ENCODE data around the gene RRN3.
"Not testable (repeated sequence)": the region's sequence is repeated elsewhere in the genome, so short reads cannot be mapped to it uniquely, and the experiment has no call there.

The RRN3 gene, protein sequence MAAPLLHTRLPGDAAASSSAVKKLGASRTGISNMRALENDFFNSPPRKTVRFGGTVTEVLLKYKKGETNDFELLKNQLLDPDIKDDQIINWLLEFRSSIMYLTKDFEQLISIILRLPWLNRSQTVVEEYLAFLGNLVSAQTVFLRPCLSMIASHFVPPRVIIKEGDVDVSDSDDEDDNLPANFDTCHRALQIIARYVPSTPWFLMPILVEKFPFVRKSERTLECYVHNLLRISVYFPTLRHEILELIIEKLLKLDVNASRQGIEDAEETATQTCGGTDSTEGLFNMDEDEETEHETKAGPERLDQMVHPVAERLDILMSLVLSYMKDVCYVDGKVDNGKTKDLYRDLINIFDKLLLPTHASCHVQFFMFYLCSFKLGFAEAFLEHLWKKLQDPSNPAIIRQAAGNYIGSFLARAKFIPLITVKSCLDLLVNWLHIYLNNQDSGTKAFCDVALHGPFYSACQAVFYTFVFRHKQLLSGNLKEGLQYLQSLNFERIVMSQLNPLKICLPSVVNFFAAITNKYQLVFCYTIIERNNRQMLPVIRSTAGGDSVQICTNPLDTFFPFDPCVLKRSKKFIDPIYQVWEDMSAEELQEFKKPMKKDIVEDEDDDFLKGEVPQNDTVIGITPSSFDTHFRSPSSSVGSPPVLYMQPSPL

DNA sequence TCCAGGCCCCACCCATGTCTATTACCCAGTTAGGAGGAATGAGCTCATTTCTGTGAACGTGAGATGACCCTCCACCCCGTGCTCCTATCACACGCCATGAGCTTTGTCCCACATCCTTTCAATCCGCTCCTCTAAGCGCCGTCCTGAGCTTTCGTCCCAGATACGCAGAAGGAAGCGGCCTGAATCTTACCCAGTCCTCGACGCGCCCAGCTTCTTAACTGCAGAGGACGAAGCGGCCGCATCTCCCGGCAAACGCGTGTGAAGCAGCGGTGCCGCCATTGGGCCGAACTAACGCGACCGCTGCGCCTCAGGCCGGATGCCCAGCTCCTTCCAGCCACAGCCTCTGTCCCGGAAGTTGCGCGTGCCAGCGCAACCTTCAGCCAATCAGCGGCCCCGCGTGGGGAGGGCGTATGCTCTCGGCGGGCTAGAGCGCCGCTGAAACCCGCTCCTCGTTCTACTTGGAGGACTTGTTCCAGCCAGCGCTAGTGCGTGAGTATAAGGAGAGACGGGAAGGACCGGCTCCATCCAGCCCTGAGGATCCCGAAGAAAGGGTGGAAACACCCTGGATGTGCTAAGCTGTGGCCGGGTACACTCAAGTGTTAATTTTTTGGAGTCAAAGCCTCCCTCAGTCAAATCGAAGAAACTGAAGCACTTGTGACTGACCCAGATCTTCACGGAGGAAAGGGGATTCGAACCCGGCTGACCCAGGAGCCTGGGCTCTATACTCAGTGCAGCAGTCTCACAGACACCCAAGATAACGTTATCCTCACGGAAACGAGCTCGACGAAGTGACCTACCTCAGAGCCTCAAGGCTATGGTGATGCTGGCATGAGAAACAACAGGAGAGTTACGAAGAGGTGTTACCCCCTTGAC, at the start of gene RRN3:
Gene RRN3, minus strand, starts transcription at position 318 of the 873 bp plus-strand sequence. Its CDS starts 39 bp downstream, at position 279.
- peak; percentile 93 for DNase-seq (ENCODE audit: low spot score)

DNA sequence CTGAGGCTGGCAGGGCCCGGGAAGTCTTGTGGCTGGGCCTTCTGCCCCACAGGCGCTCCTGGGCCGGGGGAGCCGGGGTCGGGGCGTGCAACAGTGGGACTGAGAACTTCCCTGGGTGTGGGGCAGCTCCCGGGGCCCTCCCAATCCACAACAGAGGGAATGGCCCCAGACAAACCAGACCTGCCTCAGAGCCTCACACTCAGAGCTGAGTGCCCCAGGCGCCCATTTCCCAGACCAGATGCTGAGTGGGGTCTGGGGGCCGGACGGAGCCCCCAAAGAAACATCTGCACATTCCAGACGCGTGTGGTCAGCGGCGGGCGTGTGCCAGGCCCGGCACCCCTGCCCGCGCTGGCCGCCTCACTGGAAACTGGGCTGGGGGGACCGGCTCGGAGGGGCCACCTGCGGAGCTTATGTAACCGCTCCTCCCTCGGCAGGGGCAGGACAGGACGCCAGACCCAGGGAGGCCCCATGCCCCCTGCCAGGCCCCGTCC, 49.6 kb upstream of the RRN3 start:
- not testable (repeated sequence) for DNase-seq (ENCODE audit: low spot score)

DNA sequence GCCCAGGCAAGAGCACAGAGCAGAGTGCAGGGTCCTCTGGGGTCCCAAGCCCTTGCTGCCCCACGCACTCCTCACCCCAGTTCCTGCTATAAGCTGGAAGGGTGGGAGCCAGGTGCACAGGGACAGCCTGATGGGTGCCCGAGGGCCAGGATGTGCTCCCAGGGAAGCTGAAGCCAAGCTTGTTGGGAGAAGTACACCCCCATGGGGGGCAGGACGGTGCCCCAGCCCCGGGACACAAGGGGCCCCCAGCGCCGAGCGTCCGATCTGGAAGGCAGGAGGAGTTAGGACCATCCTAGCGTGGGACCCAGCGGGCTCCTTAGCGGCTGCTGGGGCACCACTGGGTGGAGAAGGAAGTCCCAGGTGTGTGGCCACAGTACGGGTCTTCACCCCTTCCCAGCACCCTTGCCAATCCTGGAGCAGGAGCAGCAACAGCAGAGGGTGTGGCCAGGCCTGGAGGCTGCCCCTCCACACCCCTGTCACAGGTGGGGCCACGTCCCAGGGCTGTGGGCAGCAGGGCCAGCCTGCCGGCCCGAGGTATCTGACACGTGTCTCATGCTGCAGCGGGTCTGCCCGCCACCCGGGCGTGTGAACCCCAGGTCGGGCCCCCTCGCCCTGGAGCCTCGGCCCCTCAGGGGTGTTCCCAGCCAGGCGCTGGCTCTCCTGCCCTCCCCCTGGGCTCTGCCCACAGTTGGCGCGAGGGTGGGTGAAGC, 49.0 kb upstream of the RRN3 start:
- DNase-seq (ENCODE audit: low spot score), result not testable (repeated sequence)

DNA sequence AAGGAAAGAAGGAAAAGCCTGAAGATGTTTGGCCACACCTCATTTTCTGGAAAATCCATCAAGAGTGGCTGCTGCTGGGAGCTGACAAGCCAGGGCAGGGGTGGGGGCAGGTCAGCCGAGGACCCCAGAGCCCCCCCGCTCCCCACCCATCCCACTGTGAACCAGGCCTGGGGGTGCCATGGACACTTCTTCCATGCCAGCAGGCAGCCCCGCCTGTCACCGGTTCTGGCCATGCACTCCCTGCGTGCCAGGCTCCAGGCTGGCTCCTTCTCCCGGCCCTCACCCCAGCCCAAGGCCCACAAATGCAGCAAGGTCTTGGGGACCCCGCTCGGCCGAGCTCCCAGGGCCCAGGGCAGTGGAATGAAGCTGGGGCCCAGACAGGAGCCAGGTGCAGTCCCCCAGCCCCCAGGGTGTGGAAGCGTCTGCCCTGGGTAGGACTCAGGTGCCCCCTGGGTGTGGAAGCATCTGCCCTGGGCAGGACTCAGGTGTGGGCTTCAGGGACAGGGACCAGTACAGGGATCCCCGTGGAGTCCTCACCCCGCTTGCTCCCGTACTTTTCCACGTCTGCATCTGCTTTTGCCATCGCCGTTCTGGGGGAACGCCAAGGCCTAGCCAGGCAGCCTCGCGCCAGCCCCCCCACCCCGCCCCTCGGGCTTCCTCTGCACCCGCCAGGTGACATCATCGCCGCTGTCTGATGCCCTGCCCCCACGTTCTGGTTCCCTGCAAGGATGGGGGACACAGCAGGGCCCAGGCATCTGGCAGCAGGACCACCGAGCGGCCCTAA, 48.2 kb upstream of the RRN3 start:
- DNase-seq (ENCODE audit: low spot score), result not testable (repeated sequence)

DNA sequence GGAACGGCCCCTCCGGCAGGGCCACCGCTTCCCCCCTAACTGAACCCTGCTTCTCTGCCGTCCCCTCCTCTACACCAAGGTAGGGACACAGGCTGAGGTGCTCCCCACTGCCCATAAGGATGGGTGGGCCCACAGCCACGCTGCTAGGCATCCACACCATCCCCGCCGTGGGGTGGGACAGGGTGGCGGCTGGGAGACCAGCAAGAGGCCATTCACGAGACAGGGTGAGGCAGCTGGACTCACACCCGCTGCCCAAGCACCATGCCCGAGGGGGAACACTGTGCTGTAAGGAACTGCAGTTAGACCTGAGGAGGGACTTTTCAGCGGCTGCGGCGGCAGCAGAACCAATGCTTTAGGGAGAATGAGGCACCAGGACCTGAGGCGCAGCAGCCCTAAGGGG, 47.5 kb upstream of the RRN3 start:
- no peak for DNase-seq (ENCODE audit: low spot score)

DNA sequence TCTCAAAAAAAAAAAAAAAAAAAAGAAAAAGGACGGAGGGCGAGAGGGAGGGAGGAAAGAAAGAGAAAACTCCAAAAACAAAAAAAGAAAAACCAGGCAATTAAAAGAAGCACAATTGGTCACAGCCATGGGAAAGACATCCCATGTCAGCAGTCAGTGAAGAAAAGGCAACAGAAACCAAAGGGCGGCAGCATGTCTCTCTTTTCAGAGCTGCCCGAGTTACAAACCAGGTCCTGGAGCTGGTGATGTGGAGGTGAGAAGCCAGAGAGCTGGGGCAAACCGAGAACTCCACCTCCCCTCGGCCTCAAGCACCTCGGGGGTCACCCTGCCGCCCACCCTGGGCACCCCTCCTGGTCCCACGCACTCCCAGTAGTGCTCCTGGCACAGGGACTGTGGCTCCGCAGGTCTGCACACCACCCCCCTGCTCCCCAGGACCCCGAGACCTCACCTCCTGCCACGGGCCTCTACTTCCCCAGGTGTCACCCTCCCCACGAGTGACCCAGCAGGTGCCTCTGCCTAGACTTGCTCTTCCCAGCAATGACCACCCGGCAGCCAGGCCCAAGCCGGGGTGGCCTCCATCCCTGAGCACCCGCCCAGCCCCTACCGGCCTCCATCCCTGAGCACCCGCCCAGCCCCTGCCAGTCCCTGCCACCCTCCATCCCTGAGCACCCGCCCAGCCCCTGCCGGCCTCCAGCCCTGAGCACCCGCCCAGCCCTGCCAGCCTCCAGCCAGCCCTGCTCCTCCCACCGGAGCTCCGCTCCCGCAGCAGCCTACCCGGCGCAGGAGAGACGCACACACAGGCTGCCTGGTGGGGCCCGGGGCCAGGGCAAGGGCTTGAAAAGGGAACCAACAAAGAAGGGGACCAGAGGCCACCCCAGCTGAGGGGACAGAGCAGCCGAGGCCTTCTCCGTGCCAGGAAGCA, 46.6 kb upstream of the RRN3 start:
- not testable (repeated sequence) for DNase-seq (ENCODE audit: low spot score)

DNA sequence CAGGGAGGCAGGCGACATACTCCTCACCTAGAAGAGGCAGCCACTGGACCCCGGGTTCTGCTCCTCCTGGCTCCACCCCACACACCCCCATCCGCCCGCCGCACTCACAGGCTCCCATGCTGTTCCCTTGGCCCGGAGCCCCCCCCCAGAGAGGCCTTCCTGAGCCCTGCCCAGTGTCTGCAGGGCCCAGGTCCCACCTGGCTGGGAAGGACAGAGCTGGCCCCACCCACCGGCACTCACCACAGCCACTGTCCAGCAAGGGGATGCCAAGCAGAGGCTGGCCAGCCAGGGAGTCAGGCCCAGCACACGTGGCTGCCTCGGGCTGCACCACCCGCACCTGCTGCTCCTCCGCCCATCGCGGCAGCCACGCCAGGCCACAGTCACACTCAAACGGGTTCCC, 43.4 kb upstream of the RRN3 start:
- not testable (repeated sequence) for DNase-seq (ENCODE audit: low spot score)

DNA sequence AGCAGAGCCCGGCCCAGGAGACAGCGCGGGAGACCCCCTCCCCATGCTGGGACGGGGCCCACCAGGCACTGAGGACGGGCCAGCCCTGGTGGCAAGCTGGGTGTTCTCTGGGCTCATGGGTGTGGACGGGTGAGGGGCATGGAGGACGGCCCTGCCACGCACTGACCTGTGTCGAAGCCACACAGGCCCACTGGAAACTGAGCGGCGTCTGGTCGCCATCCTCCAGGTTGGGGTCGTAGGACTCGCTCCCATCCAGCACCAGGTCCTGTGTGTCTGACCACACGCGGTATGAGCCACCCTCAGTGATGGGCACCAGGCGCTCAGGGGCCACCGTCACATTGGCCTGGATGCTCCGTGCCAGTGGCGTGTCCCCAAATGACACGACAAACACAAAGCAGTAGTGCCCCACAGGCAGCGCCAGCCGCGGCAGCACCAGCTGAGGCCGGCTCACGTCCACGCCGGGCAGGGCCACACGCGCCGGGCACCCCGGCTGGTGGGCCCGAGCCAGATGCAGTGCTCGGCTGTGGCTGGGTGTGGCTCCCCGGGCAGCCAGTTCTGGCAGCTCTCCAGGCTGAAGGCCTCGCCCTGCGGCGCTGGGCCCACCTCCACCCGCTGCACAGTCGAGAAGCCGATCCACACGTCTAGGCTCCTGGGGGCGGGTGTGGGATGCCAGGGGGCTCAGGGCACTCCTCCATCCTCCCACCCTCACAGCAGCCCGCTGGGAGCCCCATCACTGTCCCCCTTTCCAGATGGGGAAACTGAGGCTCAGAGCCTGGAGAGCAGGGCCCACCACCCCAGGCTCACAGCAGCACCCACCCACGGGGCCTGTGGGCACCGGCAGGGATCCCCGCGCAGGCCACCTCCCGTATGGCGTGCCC, 41.6 kb upstream of the RRN3 start:
- not testable (repeated sequence) for DNase-seq (ENCODE audit: low spot score)

DNA sequence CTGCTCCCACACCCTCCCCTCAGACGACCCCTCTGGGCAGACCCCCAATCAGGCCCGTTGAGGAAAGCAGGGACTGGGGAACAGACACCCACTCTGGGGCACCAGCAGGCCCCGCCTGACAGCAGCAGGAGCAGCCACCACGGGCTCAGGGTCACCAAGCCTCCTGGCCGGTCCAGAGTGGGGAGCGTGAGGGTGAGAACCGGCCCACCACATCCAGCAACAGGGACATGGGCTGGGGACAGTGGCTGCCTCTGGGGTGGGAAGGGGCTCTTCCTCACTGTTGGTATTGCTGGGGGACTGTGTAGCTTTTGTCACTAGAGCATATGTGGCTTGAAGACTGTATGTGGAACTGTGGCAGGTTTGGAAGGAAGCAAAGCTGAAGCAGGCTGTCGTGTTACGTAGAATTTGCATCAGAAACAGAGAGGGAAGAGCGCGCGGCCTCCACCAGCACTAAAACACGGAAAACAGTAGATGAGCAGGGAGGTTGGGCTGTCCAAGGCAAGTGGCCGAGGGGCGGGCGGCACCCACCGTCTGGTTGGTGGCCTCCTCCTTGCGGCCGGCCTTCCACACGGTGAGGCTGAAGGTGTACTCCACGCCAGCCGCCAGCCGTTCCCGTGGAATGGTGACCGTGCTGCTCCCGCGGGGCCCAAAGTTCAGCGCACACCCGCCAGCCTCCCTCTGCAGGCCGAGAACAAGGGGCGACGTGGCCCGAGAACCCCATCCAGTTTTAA, 40.8 kb upstream of the RRN3 start:
- not testable (repeated sequence) for DNase-seq (ENCODE audit: low spot score)

DNA sequence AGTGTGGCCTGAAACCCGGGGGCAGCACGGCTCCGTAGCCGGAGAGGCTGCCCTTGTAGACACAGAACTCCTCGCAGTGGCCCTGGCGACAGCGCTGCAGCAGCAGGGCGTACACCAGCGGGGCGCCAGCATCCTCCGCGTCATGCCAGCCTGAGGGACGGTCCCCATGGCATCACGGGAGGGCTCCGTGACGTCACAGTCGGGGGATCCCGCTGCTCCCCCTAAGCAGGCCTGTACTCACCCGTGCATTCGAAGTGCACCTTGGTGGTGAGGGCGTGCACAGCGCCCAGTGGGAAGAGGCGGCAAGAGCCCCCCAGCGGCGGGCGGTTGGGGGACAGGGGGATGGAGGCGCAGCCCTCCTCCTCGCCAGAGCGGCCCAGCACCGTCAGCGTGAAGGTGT, 39.5 kb upstream of the RRN3 start:
- not testable (repeated sequence) for DNase-seq (ENCODE audit: low spot score)

DNA sequence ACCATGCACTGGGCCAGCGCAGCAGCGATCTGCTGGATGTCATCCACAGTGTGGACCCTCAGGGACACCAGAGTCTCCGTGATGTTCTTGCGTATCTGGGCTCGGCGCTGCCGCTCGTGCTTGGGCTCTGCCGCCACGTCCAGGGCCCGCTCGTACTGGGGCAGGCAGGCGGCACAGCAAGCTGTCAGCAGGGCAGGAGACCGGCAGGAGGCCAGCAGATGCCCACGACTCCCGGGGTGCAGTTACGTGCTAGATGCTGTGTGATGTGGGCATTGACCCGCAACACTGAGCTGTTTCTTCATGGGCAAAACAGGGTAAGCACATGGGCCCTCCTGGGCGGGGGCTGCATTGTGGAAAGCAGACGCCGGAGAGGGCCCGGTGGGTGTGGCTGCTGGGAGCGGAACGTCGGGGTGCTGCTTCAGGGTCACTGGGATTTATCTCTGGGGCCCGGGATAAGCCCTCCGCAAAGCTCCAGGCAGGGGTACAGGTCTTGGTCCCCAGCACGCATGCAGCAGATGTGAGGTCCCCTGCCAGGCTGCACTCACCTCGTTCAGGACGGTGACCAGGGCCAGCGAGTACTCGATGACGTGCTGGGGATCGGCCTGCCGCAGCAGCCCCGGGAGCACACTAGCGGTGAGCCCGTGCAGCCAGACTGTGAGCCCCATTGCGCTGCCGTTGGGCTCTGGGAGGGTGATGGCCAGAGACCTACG, 38.8 kb upstream of the RRN3 start:
- not testable (repeated sequence) for DNase-seq (ENCODE audit: low spot score)

DNA sequence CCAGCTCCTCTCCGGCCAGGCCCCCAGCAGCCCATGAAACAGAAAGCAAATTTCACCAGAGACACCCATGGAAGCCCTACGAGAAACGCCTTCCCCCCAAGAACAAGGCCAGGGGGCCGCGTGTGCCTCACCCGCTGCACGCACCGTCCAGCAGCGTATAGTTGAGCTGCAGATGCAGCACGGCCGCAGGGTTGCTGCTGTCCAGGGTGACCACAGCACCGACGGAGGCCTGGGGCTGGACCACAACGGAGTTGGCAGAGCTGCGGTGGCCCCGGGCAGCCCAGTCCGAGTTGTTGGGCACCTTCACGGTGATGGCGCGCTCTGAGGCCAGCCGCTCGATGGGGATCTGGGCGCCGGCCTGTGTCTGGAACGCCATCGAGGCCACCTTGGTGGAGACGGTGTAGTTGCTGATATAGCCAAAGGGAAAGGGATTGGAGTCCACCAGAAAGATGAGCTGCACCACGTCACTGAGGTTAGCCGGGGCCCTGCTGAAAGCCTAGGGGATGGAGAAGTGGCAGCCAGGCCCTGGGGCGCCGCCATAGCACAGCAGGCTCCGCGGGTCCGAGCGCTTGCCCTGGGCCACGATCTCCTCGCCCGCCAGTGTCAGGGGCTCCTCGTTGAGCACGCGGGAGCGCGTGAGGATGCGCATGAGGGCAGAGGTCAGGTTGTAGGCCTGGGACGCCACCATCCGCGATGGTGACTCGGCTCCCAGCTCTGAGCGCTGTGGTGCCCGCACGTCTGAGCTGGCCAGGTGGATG, 37.0 kb upstream of the RRN3 start:
- not testable (repeated sequence) for DNase-seq (ENCODE audit: low spot score)

DNA sequence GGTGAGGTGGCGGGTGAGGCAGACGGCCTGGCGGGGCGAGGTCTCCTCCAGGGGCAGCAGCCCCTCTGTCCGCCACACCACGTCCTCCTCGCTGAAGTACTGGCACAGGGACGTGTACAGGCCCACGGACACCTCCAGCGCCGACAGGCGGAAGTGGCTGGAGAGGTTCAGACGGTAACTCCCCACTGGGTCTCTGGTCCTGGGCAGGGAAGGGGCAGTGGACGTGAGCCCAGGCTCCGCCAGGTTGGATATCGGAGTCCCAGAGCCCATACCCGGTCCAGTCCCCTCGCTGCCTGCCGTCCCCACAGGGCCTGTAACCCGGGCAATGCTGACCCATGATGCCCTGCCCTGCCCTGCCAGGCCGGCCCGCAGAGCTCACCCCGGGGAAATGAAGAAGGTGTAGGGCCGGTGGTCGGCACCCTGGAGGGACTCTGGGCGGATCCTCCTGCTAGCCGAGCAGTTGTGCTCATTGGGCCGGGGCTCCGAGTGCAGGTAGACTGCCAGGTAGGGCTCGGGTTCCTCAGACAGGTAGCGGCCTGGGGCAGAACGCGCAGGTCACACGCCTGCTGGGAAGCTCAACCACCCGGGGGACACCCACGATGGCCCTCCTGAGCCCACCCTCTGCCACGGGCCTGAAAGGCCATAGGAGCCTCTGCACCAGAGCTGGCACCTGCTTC, 36.3 kb upstream of the RRN3 start:
- not testable (repeated sequence) for DNase-seq (ENCODE audit: low spot score)

DNA sequence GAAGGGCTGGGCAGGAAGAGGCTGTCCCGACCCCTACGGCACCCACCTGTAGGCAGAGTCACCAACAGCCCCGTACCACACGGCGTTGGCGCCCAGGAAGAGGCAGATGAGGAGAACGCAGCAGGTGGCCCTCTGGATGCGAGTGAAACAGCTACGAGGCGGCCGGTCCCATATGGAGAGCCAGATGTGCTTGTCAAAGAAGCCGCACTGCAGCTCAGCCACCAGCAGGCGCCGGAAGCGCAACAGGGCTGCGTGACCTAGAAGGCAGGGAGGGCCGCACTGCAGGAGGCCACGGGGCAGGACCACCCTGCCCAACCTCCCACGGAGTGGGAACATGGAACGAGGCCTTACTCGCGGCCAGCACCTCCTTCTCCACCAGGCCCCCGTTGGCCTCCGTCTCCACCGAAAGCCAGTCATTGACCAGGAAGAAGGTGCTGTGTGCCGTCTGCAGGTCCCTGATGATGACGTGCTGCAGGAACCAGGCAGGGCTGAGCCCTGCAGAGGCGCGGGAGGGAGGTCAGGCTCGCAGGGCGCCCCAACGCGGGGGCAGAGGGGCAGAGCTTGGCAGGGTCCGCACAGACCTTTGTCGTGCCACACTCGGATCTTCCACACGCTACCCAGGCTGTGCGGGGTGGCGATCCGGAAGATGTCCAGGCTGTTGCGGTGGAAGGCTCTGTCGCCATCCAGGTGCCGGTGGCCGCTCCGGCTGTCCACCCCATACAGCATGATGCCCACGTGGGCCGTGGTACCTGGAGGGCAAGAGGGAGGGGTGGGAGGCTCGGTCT, 33.8 kb upstream of the RRN3 start:
- not testable (repeated sequence) for DNase-seq (ENCODE audit: low spot score)

DNA sequence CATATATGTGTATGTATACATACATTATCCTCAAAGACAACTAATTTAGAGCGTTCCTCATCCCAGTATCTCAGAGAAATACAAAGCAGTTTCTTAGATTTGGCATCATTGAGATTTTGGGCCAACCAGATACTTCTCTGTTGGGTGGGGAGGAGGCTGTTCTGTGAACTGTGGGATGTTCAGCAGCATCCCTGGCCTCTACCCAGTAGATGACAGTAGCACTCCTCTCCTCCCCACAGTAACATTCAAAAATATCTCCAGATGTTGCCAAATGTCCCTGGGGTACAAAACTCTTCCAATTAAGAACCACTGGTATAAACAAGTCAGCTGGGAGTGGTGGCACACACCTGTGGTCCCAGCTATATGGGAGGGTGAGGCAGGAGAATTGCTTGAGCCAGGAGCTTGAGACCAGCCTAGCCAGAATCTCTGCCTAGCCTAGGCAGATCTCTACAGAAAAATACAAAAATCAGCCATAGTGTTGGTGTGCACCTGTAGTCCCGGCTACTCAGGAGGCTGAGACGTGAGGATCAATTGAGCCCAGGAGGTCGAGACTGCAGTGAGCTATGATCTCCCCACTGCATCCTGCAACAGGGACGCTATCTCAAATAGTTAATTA, 6.4 kb upstream of the RRN3 start:
- DNase-seq (ENCODE audit: low spot score), result not testable (repeated sequence)

Data from RKO (cell line).